ENCODE measurements around the gene CRTC1. TPM values are rescaled to one million over a fixed set of nuclear protein-coding genes. Genes with fewer than 3 reads are reported as not detected.

The CRTC1 gene
- total and polyA plus RNA-seq, 9 of the 15 experiments (the other 6 are each of a cell fraction or from before 2014, with no cell fraction given), result 0.25 to 3.8 (median 1.2) TPM; not detected in 2

- TF ChIP-seq ATF3 (IDR thresholded peaks at IDR 0.05) (peak; percentile 76), ATF3 (CRISPR knock-in tag; conservative IDR thresholded peaks at IDR 0.05) (no peak), EGR1 (conservative IDR thresholded peaks at IDR 0.05) (no peak), CLOCK (CRISPR knock-in tag; IDR thresholded peaks at IDR 0.05; ENCODE audit: borderline replicate concordance) (no peak), CEBPB (tag; IDR thresholded peaks at IDR 0.05) (peak; percentile 94), CEBPG (CRISPR knock-in tag; IDR thresholded peaks at IDR 0.05) (peak; percentile 58), CEBPG (tag; conservative IDR thresholded peaks at IDR 0.05 in 1 of 2, IDR thresholded peaks at IDR 0.05 in 1 of 2) (peak; percentile 97 to 98)
Measured at GRCh38 chr19:18809149-18809868, 125.8 kb downstream of the CRTC1 start (continued).

Data from K562 (cell line).